ENCODE measurements around the gene THSD4.
"Not testable (repeated sequence)": the region's sequence is repeated elsewhere in the genome, so short reads cannot be mapped to it uniquely, and the experiment has no call there.

The THSD4 gene

DNA sequence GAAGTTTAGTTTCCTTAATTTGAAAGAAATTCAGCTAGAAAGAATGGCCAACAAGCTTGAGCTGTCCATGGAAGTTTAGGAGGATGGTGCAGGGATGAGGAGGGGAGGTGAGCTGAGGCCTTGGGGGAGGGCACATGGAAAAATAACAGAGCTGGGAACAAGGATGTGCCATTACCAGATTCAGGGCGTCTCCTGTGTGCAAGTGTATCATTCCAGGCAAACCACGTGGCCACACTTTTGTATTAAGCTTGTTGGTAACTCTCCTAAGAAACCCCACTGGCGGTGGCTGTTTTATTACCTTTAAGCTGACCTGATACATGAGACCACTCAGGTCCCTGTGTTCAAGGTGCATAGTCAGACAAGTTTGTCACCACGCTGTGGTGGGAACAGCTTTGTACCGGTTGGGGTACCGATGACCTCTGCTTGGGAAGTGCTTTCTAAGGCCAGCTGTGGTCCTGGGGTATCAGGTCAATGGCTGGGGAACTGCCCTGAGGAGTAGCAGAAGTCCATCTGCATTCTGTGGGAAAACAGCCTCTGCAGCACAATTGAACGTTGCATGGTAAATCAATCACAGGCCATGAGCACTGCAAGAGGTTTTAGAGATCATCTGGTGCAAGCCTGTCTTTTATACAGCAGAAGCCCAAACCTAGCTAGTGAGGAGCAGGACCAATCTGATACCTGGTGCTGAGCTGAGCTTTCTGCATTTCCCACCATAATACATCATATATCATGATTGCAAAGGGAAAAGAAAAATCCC is 235.5 kb downstream of the THSD4 start:
- no peak for DNase-seq (ENCODE audit: low read depth)

GRCh38 chr15:71352125-71352524 is 236.9 kb downstream of the THSD4 start:
- DNase-seq (ENCODE audit: low read depth): no peak

DNA sequence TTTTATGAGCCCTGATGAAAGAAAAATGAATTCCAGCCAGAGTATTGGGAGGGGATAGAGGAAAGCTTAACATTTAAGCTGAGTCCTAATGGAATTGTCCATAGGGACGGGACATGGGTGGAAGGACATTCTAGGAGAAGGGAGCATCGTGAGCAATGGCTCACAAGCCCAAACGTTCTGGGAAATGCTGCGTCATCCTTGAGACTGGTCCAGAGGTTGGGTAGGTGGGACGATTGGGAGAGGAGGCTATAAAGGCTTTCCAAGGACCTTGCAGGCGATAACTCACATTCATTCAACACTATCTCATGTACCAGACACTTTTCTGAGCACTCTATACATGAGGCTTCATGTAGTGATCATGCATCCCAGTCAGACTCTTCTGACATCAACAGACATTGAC is 237.5 kb downstream of the THSD4 start:
- no peak for DNase-seq (ENCODE audit: low read depth)

DNA sequence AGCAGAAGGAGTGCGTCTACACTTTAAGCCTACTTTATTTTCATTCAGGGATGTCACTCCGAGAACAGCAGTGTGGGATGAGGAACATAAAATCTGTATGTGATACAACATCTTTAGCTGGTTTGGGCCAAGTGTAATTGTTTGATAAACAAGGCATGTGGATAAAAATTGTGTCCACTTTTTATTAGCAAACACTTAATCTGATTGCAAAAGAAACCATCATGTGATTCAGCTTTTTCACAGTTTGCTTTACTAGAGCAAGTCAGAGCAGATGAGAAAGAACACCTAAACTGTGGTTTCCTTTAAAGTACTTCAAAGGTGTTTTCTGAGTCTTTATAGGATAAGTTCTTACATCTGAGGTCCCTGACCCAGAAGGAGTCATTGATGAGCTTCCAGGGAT is 237.9 kb downstream of the THSD4 start:
- DNase-seq (ENCODE audit: low read depth): no peak

DNA sequence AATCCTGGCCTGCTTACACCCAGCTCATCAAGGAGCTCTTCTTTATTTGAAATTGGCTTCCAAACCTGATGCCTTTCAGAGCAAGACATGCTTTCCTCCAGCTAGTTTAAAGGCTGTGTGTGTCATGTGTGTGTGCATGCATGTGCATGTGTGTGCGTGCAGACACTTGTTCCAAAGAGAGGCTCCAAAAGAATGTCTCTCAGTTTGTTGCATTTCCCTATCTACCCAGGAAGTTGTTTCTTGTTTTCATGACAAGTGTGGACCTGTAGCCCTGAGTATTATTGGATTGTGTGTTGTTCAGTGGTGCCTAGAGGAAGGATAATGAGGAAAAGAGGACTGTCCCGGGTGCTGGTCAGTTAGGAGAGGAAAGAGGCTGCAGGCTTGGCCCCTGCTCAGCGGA is 240.0 kb downstream of the THSD4 start:
- no peak for DNase-seq (ENCODE audit: low read depth)

GRCh38 chr15:71357321-71357732 is 242.1 kb downstream of the THSD4 start:
- DNase-seq (ENCODE audit: low read depth): no peak

DNA sequence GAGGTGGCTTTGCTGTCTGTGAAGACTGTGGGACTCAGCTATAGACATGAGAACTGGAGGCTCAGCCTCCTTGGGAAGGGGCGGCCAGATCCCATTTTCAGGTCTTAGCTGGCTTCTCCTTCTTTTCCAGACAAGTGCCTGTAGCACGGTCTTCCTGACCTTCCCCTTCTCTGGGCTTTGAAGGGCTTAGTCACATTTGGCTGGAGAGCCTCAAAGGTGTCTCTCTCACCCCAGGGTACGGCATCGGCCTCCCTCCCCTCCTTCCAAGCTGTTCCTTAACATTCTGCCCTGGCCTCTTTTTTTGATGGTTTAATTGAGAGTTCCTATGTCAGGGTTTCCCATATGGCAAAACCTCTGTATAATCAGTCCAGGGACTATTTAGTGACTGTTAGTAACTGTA is 242.7 kb downstream of the THSD4 start:
- DNase-seq (ENCODE audit: low read depth): no peak

DNA sequence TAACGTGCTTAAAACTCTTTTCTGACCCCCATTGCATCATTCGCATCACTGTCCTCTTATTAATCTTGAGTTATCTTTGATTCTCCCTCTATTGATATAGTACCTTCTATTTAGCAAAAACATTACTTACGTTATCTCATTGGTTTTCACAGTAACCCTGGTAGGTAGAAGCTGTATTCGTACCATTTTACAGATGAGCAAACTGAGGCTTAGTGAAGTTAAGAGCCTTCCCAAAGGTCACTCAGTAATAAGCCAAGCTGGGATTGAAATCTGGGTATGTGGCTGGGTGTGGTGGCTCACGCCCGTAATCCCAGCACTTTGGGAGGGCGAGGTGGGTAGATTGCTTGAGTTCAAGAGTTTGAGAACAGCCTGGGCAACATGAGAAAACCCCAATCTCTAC is 244.0 kb downstream of the THSD4 start:
- no peak for DNase-seq (ENCODE audit: low read depth)

- no peak for DNase-seq (ENCODE audit: low read depth)
Observed at GRCh38 chr15:71362556-71362955, 247.3 kb downstream of the THSD4 start.

- no peak for DNase-seq (ENCODE audit: low read depth)
Observed at GRCh38 chr15:71362987-71363968, 248.0 kb downstream of the THSD4 start.

DNA sequence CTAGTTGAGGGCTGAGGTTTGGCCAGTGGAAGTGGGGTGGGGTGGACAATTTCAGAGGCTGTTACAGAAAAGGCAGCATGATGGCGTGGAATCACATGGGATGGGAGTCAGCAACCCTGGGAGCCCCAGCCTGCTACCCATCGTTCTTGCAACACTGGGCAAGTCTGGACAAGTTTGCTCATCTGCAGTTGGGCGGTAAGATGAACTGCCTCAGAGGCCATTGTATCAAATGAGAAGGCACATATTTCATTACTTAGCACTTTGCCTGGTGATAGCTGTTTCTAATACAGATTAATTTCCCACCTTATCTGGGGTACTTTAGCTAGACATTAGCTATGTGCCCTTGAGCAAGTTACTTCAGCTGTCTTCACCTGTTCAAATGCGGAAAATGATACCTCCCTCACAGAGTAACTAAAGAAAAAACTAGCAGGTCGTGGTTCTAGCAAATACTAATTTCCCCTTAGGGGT is 248.9 kb downstream of the THSD4 start:
- no peak for DNase-seq (ENCODE audit: low read depth)

DNA sequence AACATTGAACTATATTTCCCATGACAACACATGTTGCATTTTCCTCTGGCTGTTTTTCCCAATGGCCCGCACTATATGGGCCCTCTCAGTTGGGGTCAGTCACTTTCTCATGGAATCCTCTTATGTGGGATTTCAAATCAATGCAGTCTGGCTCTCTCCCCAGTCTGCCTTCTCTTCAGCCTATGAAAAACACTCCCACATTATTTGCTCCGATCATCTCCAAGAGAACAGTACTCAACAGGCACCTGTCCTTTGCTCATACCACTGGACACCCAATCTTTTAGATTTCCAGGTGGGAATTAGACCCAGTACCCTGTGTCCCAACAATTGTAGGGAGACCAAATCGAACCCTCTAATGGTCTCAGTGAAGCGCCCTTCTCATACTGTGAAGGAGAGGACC is 251.3 kb downstream of the THSD4 start:
- no peak for DNase-seq (ENCODE audit: low read depth)

- DNase-seq (ENCODE audit: low read depth): no peak
Observed at GRCh38 chr15:71366926-71367325, 251.7 kb downstream of the THSD4 start.

DNA sequence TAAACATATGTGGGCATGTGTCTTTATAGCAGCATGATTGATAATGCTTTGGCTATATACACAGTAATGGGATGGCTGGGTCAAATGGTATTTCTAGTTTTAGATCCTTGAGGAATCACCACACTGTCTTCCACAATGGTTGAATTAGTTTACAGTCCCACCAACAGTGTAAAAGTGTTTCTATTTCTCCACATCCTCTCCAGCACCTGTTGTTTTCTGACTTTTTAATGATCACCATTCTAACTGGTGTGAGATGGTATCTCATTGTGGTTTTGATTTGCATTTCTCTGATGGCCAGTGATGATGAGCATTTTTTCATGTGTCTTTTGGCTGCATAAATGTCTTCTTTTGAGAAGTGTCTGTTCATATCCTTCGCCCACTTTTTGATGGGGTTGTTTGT is 252.5 kb downstream of the THSD4 start:
- not testable (repeated sequence) for DNase-seq (ENCODE audit: low read depth)

- DNase-seq (ENCODE audit: low read depth): not testable (repeated sequence)
Observed at GRCh38 chr15:71372769-71373168, 257.5 kb downstream of the THSD4 start.

DNA sequence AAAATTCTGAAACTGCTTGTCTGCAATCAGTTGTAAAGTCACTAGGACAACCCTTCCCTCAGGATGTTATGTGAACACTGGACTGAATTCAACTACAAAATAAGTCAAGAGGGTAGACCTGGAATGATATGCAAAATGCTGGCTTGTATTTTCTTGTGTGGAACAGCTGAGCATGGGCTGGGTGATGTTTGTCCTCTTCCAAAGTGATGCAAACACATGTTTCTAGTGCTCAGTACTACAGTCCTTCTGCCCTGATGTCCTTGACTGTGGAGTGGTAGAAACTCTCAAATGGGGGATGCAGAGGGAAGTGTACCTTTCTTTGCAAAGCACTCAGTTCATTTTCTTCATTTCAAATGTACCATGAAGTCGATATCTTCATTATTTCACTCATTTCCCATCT is 258.6 kb downstream of the THSD4 start:
- DNase-seq (ENCODE audit: low read depth): no peak

GRCh38 chr15:71374607-71375352 is 259.5 kb downstream of the THSD4 start:
- DNase-seq (ENCODE audit: low read depth): no peak

DNA sequence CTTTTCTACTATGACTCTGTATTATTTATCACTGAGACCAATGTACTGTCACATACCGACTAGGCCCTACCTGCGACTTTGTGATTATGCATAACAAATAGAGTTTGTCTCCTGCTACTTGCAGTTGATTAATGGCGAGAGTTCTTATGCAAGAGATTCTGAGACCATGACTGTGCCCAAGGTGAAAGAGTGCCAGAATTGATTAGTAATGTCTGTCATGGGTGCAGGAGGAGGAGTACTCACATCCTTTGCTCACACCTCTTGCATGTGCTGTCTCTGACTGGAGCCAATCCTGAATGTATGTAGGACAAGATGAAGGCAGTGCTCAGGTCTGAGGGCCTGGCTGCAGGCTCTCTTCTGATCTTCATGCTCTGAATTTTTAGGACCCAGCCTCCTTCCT is 260.7 kb downstream of the THSD4 start:
- no peak for DNase-seq (ENCODE audit: low read depth)

DNA sequence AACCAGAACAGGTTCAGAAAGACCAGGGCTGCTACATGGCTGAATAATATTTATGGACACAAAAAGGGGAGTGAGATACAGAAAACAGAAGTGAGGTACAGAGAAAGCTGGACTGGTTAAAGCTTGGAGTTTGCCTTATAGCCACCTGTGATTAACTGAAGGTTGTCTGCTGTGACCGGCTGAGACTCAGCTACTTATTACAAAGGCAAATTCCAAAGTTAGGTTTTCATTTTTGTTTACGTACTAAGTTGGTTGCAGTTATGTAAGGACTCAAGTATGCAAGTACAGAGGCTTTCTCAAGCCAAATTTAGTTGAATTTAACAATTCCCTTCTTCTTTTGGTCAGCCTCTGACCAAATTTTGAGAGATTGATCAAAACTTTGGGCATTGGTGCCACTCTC is 264.6 kb downstream of the THSD4 start:
- DNase-seq (ENCODE audit: low read depth): no peak

- no peak for DNase-seq (ENCODE audit: low read depth)
Observed at GRCh38 chr15:71380345-71380744, 265.1 kb downstream of the THSD4 start.

DNA sequence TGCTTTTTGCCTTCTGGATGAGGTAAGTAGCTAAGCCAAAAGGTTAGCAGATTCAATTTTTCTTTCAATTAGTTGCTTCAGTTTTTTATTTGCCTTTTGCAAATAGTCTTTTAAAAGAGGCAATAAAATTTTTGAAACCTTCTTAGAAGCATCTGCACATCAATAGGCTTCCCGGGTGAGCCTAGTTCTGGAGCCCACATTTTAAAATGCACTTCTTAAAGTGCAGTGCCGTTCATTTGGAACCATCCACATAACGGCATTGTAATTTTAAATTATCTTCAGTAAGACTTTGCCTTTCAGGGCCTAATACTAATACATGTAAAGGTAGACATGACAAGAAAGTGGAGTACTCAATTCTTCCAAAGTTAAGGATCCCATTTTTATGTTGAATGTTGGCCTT is 269.2 kb downstream of the THSD4 start:
- no peak for DNase-seq (ENCODE audit: low read depth)

DNA sequence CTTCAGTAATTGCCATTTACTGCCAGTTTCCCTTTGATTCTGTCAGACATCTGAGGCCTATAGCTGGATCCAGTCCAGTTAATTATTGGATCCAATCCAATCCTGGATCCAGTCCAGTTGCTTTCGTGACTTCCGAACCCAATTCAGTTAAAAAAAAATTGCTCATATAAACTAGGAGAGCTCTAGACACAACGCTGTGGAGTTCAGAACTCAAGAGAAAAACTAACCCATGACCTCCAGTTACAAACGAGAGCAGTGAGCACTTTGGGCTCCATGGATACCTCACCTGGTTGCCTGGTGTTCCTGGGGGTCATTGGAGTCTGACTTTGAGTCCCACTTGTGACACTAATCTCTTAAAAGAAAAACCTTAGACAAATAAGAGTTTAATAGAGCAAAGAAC is 269.8 kb downstream of the THSD4 start:
- DNase-seq (ENCODE audit: low read depth): no peak

All from CMK (cell line).